HG02870 (cell line): ENCODE measurements around the gene PTPN1.
"Not testable (repeated sequence)": the region's sequence is repeated elsewhere in the genome, so short reads cannot be mapped to it uniquely, and the experiment has no call there.

Source experiments
- ATAC-seq: cut with Tn5 transposase; IDR thresholded peaks from one replicate; pipeline ENCODE4 v1.9.1; 2021; ENCODE audit warnings: mild to moderate bottlenecking, moderate library complexity; ENCODE audit not compliant: unreplicated experiment

PTPN1 gene

GRCh38 chr20:50552979-50553378, 42.8 kb downstream of the PTPN1 start:
- no peak for ATAC-seq

DNA sequence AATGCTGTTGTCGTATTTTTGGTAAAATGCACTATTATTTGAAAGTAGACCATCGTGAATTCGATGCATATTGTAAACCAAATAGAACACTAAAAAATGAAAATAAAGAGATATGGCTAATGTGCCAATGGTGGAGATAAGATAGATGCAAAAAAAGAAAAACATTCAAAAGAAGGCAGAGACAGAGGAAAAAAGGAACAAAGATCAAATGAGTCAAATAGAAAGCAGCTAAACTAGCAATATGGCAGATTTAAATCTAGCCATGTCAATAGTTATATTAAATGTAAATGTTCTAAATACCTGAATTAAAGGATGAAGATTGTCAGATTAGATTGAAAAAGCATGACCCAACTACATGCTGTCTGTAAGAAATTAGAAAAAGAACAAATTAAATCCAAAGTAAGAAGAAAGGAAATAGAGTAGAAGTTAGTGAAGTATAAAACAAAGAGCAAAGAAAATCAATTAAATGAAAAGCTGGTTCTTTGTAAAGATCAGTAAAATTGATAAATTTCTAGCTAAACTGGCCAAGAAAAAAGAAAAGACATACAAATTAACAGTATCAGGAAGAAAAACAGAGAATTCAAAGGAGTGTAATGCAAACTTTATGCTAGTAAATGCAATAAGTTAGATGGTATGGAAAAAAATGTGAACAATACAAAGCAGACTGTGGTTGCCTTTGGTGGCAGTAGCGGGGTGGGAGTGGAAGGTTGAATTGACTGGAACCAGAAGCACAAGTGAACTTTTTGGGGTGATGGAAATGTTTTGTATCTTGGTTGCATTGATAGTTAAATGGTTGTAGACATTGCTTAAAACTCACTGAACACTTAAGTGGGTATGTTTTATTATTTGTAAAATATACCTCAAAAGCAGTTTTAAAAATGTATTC, 44.8 kb downstream of the PTPN1 start:
- no peak for ATAC-seq

GRCh38 chr20:50555662-50556061, 45.5 kb downstream of the PTPN1 start:
- no peak for ATAC-seq

GRCh38 chr20:50557549-50558134, 47.5 kb downstream of the PTPN1 start:
- no peak for ATAC-seq

DNA sequence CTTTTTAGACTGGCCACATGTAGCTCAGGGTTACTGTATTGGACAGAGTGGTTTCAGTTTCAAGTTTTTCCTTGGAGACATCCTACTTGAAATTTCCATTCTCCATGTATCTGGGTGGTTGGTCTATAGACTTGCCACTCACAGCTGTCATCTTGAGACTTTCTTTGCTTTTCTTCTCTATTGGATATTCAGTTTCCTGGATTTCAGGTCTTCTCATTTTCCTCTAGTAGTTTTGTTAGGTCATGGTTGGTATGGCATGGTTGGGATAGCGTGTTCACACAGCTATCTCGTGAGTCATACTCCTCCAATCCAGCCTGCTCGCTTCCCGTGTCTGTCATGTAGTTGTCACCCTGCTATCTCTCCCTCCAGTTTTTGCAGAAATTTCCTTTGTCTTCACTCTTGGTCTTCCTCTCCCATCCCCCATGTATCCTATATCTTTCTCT, 48.3 kb downstream of the PTPN1 start:
- ATAC-seq, result no peak

DNA sequence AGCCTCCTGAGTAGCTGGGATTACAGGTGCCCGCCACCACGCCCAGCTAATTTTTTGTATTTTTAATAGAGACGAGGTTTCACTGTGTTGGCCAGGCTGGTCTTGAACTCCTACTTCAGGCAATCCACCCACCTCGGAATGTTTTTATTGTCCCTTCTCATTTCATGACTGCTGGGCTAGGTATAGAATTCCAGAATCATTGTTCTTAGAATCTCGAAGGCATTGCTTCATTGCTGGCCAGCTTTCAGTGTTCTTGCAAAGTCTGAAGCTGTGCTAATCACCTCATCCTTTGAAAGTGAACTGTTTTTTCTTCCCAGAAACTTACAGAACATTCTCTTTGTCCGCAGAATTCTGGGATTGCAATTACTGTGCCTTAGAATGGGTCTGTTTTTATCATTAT, 49.0 kb downstream of the PTPN1 start:
- no peak for ATAC-seq

GRCh38 chr20:50559856-50560638, 49.9 kb downstream of the PTPN1 start:
- no peak for ATAC-seq

GRCh38 chr20:50560867-50561266, 50.7 kb downstream of the PTPN1 start:
- ATAC-seq, result no peak

DNA sequence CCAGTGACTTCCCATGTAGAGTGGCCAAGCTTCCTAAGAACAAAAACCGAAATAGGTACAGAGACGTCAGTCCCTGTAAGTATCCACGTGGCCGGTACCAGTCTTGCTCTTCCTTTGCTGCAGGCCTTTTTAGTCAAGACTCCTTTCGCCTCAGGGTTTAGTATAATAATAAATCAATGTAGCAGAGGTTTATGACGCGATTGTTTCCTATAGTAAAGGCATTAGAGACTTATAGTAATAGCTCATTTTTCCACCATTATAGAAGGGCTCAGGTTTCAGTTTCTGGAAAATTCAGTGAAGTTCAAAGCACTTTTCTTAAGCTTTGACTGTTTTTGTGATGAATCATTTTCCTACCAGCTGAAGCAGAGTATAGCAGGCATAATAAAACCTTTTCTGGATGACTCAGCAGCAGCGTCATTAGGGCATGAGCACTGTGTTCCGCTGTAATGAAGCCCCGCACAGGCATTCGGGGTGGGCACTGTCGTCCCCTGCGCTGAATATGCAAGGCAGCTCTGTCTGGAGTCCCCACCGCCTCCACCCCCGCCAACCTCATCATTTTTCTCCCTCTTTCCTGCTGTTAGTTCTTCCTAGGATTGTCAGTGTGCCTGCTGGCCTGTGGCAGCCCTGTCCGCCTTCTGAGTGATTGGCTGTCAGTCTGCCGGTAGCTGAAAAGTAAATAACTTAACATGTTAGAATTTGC, 51.3 kb downstream of the PTPN1 start:
- ATAC-seq, result peak; percentile 65

- no peak for ATAC-seq
These were observed 52.1 kb downstream of the PTPN1 start for GRCh38 chr20:50562262-50562701.

DNA sequence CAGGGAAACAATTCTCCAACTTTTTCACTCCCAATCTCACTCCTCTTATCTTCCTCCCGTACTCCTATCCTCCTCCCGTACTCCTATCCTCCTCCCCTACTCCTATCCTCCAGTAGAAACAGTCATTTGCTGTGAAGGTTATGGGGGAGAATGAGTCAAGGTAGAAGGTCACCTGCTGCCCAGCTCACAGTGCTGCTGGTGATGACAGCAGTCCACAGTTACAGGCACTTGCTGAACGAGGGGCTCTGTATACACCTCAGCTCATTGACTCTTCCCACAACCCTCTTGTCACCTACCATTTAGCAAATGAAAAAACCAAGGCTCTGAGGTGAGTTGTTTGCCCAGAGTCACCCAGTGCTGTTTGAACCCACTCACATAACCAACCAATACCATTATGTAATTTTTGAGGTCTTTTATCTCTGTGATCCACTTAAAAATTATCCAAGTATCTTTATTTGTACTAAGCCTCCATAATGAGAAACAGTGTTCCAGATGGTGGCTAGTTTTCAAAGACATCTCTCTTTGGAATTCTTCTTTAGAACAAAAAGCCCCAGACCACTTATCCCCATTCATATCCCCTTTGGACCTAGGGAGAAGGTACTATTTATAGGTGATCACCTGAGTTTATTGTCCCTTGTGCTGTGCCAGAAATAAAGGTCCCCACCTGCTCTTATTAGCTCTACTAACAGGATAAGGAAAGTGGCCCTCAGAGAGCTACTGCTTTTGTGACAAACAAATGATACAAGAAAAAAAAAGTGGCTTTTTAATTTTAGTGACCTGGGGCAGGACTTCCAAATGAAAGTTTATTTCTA, 53.2 kb downstream of the PTPN1 start:
- no peak for ATAC-seq

DNA sequence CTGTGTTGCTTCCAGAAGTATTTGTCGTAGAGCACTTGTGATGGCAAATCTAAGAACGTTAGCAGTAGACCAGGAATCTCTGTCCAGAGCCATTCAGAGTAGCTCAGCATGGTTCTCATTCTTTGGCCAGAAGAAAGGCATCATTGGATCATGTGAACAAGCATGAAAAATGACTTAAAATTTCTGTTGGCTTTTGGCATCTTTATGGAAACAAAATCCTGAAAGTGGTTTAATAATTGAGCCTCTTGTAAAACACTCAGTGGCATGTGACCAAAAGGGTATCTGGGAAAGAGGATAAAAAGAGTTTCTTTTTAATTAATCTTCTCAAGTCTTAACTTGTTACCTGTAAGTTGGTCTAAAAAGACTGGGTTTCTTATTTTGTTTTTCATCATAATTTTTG, 55.2 kb downstream of the PTPN1 start:
- no peak for ATAC-seq

DNA sequence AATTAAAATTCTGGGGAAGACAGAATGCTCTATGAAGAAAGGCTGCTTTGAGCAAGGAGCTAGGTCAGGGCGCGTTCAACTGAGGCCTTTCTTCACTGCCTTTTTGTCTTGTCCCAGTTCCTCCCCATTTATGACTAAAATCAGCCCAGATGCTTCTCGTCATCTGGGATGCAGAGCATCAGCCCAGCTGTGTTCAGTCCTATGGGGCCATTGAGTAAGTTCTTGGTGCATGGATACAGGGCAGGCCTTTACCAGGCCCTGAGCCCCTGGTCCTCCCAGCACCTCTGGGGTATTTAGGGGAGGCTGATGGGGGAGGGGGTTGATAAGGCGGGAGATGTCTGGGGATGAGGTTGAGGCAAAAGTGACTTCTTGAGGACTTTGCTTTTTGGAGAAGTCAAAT, 55.7 kb downstream of the PTPN1 start:
- ATAC-seq, result no peak

- no peak for ATAC-seq
These were observed 57.8 kb downstream of the PTPN1 start for GRCh38 chr20:50567860-50568548.

DNA sequence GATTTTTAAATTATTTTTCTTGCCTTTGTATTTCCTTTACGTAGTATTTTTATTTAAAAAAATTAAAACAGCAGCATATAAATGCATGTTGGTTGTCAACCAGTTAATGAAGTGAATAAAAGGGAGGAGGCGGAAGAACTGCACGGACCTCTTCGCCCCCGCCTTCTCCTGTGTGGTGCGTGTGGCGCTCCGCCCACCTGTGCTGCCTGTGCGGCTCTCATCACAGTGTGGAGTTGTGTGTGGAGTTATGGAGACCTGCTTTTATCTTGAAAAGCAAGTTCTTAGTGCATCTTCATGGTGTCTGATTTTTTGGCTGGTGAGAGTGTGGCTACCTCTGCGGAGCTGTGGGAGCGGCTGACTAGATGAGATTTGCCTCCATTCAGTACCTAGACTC, 58.4 kb downstream of the PTPN1 start:
- no peak for ATAC-seq

GRCh38 chr20:50569487-50569863, 59.3 kb downstream of the PTPN1 start:
- not testable (repeated sequence) for ATAC-seq

GRCh38 chr20:50569864-50570836, 60.0 kb downstream of the PTPN1 start:
- peak; percentile 73 for ATAC-seq

GRCh38 chr20:50571466-50571865, 61.3 kb downstream of the PTPN1 start:
- ATAC-seq, result no peak
